Measurements from ENCODE around the gene DDX6.
"Not testable (repeated sequence)": the region's sequence is repeated elsewhere in the genome, so short reads cannot be mapped to it uniquely, and the experiment has no call there.

DDX6 gene

DNA sequence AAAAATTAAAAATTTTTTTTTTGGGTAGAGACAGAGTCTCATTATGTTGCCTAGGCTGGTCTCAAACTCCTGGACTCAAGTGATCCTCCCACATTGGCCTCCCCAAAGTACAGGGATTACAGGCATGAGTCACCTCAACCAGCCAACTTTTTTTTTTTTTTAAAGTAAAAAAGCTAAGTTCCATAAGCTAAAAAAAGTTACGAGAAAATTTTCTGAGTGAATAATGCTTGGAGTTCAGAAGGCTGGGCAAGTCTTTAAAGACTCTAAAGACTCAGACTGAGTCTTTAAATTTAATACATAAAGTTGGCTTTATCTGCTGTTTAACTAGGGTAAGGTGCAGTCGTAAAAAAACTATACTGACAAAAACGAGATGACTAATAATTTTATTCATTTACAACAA is 5.6 kb downstream of the DDX6 start:
- DNase-seq = peak; percentile 4
- Histone ChIP-seq H3K27ac (no peak overlapping the region), H3K27me3 (replicated peaks) (no peaks in the 10 kb centered on the region), H3K36me3 (replicated peaks) (peaks cover 37% of the 10 kb centered on the region), H3K4me3 (ENCODE audit: low read depth, low read length) (no peak overlapping the region)
- TF ChIP-seq, protein P1, sequence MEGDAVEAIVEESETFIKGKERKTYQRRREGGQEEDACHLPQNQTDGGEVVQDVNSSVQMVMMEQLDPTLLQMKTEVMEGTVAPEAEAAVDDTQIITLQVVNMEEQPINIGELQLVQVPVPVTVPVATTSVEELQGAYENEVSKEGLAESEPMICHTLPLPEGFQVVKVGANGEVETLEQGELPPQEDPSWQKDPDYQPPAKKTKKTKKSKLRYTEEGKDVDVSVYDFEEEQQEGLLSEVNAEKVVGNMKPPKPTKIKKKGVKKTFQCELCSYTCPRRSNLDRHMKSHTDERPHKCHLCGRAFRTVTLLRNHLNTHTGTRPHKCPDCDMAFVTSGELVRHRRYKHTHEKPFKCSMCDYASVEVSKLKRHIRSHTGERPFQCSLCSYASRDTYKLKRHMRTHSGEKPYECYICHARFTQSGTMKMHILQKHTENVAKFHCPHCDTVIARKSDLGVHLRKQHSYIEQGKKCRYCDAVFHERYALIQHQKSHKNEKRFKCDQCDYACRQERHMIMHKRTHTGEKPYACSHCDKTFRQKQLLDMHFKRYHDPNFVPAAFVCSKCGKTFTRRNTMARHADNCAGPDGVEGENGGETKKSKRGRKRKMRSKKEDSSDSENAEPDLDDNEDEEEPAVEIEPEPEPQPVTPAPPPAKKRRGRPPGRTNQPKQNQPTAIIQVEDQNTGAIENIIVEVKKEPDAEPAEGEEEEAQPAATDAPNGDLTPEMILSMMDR (IDR thresholded peaks at IDR 0.05; ENCODE audit: low read depth, low read length, missing control alignments) = no peak
- in situ Hi-C loops (cut with HindIII; ENCODE audit: low pct_ligation_motif_present, low sequenced_read_pairs) = no loop called here

- Histone ChIP-seq H3K27me3 (replicated peaks) (no peaks in the 10 kb centered on the region), H3K27ac (no peak overlapping the region), H3K36me3 (replicated peaks) (peaks cover 50% of the 10 kb centered on the region), H3K4me3 (ENCODE audit: low read depth, low read length) (no peak overlapping the region)
- no peak for DNase-seq
- TF ChIP-seq, protein P1 (IDR thresholded peaks at IDR 0.05; ENCODE audit: low read depth, low read length, missing control alignments) = no peak
- in situ Hi-C loops (cut with HindIII; ENCODE audit: low pct_ligation_motif_present, low sequenced_read_pairs) = no loop called here
Observed at GRCh38 chr11:118783724-118784495, 7.1 kb downstream of the DDX6 start.

- H3K4me3 ChIP-seq (ENCODE audit: low read depth, low read length); H3K27me3 ChIP-seq (replicated peaks); H3K27ac ChIP-seq; in situ Hi-C loops (cut with HindIII; ENCODE audit: low pct_ligation_motif_present, low sequenced_read_pairs); DNase-seq: not testable (repeated sequence)
- H3K36me3 ChIP-seq (replicated peaks) = peaks cover 55% of the 10 kb centered on the region
Observed at GRCh38 chr11:118783324-118783723, 7.6 kb downstream of the DDX6 start.

DNA sequence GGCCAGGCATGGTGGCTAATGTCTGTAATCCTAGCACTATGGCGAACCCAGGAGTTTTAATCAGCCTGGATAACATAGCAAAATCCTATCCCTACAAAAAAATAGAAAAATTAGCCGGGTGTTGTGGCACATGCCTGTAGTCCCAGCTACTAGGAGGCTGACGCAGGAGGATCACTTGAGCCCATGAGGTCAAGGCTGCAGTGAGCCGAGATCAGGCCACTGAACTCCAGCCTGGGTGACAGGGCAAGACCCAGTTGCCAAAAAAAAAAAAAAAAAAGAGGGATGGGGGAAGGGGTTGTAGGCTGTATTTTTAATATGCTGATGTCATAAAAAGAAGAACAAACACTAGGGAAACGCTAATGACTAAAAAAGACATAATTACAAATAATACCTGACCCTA is 12.1 kb downstream of the DDX6 start:
- in situ Hi-C loops (cut with HindIII; ENCODE audit: low pct_ligation_motif_present, low sequenced_read_pairs) = no loop called here

GRCh38 chr11:118774032-118774431 is 16.9 kb downstream of the DDX6 start:
- no peaks in the 10 kb centered on the region for H3K27me3 ChIP-seq (replicated peaks)
- peaks cover 35% of the 10 kb centered on the region for H3K36me3 ChIP-seq (replicated peaks)

More for the DNA sequence above, 12.1 kb downstream of the DDX6 start:
- Histone ChIP-seq H3K4me3 (ENCODE audit: low read depth, low read length) (no peak overlapping the region), H3K27ac (no peak overlapping the region), H3K27me3 (replicated peaks) (no peaks in the 10 kb centered on the region), H3K36me3 (replicated peaks) (peaks cover 60% of the 10 kb centered on the region)
- TF ChIP-seq, protein P1 (IDR thresholded peaks at IDR 0.05; ENCODE audit: low read depth, low read length, missing control alignments) = no peak
- DNase-seq = no peak

GRCh38 chr11:118771547-118772288 is 19.2 kb downstream of the DDX6 start:
- no peak for DNase-seq
- H3K27ac ChIP-seq = no peak overlapping the region
- no peak overlapping the region for H3K4me3 ChIP-seq (ENCODE audit: low read depth, low read length)
- peaks cover 23% of the 10 kb centered on the region for H3K36me3 ChIP-seq (replicated peaks)
- H3K27me3 ChIP-seq (replicated peaks) = no peaks in the 10 kb centered on the region
- in situ Hi-C loops (cut with HindIII; ENCODE audit: low pct_ligation_motif_present, low sequenced_read_pairs) = no loop called here
- TF ChIP-seq, protein P1 (IDR thresholded peaks at IDR 0.05; ENCODE audit: low read depth, low read length, missing control alignments) = no peak

More at GRCh38 chr11:118774032-118774431, 16.9 kb downstream of the DDX6 start:
- no peak overlapping the region for H3K4me3 ChIP-seq (ENCODE audit: low read depth, low read length)
- H3K27ac ChIP-seq = no peak overlapping the region
- in situ Hi-C loops (cut with HindIII; ENCODE audit: low pct_ligation_motif_present, low sequenced_read_pairs) = no loop called here
- TF ChIP-seq, protein P1 (IDR thresholded peaks at IDR 0.05; ENCODE audit: low read depth, low read length, missing control alignments) = no peak
- DNase-seq = no peak
